GM11168 (cell line): ENCODE results near the gene SP6.

Experiments
- in situ Hi-C: fragments of 300-500 bp; cut with MboI; formaldehyde crosslinking; loops from one replicate; pipeline ENCODE4 v1.12.0; 2022; ENCODE audit warnings: low sequenced_read_pairs; ENCODE audit not compliant: unreplicated experiment

The SP6 gene

DNA sequence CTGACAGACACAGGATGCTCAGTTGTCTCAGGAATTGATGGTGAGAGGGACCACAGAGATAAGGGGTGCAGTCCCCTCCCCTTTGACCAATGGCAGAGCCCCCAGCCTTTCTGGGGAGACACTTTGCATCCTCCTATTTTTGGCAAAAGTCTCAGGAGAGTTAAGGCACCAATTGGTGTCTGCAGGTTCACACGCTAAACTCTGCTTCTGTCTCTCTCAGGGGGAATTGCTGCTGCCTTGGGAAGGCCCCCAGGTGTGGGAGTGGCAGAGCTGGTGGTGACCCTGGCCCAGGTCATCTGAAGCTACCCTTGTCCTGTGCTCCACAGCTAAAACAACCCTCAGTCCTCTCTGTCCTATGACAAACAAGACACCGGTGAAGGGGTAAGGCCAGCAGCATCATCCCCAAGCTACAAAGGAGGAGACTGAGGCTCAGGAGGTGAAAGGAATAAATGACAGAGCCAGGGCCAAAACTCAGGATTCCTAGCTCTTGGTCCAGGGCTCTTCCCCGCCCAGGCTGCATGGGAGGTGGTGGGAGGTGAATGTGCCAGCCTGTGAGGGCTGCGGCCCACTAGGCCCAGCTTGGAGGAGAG is 49.7 kb downstream of the SP6 start:
- in situ Hi-C loops, result no loop called here

DNA sequence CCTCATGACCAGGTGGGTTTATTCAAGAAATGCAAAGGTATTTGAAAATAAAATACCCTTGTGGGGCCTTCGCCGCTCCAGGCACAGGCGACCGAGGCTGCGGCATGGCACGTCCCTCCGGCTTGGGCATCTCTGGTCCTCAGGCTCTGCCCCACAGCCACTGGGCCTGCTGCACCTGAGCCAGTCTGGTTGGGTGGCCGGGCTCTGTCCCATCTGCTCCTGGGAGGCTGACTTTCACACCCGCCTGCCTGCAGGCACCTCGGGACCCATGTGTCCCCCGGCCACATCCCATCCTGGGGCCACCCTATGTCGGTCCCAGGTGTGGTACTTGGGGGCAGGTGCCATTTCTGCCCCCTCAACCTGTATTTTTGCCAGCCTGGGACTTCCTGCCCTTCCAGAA is 50.3 kb downstream of the SP6 start:
- in situ Hi-C loops, result no loop called here

DNA sequence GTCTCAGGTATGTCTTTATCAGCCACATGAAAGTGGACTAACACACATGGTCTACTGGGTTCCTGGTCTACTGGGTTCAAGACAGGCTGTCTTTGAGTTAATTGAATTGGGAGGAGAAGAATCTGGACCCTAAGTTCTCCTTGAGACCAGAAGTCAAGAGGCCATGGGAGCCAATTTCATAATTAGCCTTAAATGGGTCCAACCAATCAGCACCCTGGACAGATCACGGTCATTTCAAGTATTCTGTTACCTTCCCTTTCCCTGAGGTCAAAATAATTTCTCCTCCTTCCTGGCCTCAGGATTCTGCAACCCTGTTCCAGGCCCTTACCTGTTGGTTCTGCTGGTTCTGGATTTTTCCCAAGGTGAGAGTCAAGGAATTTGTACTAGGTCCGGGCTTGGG is 53.2 kb downstream of the SP6 start:
- in situ Hi-C loops, result no loop called here
